Stimulated activated CD8-positive, alpha-beta memory T cell treated with anti-CD3 and anti-CD28 coated beads, Interleukin-4, amount 100 ng/mL, for 1 hour (primary cell): ENCODE data around the gene ZNF768.
"Not testable (repeated sequence)": the region's sequence is repeated elsewhere in the genome, so short reads cannot be mapped to it uniquely, and the experiment has no call there.

Experiments used
- DNase-seq, 2 donors: peaks; one replicate each; pipeline ENCODE4 v3.0.0-alpha.2; 2020; ENCODE audit warnings: low read depth in 2 of 2, low spot score in 1 of 2

ZNF768 gene

DNA sequence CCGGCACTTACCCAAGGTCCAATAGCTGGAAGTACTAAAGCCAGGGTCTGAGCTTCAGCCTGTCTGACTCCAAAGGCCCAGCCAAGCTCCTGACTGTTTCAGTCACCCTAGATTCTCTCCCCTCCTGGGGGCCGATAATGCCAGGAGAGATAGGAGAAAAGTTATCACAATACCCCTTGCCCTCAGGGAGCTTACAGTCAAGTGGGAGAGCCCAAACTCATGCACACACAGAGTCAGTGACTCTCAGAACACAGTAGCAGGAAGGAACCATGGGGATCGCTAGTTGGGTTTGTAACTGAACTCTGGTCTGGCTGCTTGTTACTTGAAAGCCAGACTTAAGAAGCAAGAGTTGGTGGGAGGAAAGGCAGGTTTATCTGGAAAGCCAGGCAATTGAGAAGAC, 14.9 kb downstream of the ZNF768 start:
- no peak for DNase-seq

DNA sequence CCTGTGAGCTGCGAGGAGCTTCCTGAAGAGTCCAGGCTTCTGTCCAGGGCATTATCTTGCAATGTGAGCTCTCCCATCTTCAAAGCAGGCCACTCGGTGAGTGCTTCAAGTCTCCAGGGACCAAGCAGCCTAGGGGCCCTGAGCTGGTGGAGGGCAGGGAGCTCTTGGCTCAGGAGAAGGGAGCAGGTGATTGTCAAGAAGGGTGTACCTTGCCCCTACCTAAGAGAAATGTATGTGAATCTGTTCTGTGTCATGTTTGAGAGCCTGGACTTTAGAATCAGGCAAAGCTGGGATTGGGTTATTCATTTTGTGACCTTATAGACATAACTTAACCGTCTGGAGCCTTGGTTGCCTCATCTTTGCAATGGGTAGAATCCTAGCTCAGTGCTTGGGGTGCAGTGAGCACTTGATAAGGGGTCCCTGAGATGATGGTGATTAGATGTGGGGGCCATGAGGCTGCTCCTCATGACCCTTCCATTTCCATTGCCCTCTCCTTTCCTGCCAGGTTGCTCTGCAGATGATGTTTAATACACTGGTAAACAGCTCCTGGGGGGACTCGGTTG, 15.9 kb downstream of the ZNF768 start:
- DNase-seq, result no peak

DNA sequence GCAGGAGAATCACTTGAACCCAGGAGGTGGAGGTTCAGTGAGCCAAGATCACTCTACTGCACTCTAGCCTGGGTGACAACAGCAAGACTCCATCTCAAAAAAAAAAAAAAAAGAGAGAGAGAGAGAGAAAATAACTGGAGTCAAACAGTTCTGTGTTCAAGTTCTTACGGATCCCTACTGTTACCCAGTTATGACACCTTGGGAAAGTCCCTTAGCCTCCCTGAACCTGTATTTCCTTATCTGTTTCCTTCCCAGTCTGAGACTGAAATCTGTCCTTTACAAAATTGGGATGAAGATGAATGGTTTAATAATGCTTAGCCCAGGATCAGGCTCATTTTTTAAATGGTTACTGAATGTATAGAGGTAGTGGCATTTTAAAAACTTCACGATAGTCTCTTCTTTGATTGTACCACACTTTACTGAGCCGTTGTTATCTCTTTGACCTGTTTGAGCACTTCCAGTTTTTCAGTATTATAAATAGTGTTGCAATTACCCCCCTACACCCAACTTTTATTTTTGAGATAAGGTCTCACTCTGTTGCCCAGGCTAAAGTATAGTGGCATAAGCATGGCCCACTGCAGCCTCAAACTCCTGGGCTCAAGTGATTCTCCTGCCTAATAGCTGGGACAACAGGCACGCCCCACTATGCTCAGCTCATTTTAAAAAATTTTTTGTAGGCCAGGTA, 17.1 kb downstream of the ZNF768 start:
- DNase-seq, result no peak

DNA sequence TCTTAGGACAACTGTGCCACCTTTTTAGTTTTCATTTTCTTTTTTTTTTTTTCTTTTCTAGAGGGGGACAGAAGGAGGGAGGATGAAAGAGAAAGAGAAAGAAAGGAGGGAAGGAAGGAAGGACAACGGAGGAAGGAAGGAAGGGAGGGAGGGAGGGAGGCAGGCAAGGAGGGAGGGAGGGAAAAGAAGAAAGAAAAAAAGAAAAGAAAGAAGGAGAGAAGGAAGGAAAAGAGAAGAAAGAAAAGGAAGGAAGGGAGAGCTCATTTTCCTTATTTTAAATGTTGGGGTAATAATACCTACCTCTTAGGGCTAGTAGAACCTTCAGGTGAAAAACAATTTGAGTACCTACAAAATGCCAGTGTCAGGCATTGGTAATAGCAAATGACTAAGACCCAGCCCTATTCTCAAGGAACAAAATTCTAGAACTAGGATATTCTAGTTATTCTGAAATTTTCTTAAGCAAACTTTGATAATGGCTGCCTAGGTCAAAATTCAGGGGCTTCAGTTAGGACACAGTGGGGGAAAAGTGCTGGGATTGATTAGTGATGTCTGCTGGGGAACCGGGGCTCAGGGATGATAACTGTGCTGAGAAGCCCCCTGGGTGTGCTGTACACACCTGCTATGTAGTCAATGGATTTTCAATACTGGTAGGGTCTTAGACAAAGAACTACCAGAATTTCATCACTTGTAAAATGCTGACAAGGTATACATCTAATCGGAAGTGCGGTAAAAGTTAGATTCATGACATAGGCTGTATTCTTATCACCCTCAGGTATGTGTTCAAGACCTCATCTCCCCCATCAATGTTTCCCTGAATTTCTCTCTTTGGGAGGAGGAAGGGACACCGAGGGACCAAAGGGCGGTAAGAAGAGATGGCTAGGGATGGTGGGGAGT, 22.7 kb downstream of the ZNF768 start:
- no peak for DNase-seq

DNA sequence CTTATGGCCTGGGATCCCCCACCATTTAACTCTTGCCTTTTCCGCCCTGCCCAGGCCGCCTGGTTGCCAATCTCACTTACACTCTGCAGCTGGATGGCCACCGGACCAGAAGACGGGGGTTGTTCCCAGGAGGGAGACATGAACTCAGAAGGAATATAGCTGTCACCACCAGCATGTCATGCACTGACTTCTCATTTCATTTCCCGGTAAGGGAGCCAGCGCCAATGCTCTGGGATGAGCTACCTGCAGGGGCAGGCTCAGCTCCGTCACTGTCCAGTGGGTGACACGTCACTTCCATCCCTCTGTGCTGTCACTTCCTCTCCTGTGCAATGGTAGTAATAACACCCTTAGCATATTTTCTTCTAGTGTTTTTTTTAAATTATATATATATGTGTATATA, 27.1 kb downstream of the ZNF768 start:
- DNase-seq, result no peak

DNA sequence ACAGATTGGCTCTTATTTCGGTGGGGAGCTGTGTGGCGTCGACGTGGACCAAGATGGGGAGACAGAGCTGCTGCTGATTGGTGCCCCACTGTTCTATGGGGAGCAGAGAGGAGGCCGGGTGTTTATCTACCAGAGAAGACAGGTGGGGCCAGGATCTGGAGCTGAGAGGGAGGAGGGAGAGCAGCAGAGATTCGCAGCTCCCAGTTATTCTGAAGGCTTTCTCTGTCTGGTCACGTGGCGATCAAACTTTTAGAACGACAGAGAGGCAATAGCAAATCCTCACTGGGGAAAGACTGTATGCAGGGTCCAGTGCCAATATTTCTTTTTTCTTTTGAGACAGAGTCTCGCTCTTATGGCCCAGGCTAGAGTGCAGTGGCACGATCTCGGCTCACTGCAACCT, 31.7 kb downstream of the ZNF768 start:
- no peak for DNase-seq

DNA sequence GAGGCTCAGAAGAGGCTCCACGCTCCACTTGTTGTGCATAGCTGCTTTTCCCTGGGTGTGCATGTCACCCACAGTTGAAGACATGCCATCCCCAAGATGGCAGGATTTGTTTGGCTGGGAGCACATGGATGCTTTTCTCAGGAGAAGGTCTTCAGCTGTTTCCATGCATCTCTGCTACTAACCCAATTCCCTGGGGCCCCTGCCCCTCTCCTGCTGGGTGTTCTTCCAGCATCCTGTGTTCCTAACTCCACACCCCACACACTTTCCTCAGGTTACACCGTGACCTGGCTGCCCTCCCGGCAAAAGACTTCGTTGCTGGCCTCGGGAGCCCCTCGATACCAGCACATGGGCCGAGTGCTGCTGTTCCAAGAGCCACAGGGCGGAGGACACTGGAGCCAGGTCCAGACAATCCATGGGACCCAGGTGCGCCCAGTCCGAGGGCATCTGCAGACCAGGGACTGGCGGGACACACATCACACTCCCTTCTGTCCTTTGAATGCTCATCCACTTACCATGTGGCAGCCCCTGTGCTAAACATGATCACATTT, 32.4 kb downstream of the ZNF768 start:
- no peak for DNase-seq

DNA sequence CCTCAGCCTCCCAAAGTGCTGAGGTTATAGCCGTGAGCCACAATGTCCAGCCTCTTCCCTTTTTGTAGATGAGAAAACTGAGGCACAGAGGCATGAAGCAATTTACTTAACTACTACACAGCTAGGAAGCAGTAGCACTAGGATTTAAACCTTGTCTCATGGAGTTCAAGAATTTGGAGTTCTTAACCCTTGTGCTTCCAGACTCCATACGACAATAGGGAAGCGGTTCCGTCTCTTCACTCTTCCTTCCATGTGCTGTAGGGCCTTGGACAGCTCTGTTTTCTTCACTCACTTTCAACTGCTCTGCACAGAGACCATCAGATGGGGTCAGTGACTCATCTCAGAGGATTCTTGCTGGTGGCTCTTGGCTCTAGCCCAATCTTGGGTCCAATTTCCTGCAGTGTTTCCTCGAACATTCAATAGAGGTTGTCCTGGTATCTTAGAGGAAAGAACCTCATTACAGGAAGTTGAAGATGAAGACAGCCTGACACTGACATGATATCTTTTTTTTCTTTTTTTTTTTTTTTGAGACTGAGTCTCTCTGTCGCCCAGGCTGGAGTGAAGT, 34.5 kb downstream of the ZNF768 start:
- peak in 1 of 2 donors; percentile 10 for DNase-seq

DNA sequence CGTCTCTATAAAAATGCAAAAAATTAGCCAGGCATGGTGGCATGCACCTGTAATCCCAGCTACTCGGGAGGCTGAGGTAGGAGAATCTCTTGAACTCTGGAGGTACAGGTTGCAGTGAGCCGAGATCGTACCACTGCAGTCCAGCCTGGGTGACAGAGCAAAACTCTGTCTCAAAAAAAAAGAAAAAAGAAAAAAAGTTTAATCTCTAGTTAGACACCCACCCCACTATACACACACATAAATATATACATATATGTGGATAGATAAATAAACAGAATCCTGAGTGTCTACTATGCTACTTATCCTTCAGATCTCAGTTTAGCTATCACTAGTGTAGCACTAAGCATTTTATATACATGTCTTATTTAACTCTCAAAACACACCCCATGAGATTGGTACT, 35.1 kb downstream of the ZNF768 start:
- no peak for DNase-seq

DNA sequence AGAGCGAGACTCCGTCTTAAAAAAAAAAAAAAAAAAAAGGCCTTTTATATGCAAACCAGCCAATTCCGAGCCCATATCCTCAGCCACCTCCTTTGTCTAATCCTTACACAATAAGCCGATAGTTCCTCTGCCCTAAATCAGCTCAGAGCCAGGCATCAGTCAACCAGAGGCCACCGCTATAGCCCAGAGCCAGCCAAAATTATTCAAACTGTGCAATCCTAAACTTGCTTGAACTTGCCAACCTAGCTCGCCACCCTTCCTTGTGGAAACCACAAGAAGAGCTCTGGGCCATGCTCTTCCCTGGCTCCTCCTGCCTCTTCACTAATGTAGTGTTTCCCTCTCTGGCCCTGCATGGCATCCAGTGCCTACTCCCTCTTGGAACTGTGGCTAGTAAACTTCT, 36.2 kb downstream of the ZNF768 start:
- DNase-seq, result no peak

DNA sequence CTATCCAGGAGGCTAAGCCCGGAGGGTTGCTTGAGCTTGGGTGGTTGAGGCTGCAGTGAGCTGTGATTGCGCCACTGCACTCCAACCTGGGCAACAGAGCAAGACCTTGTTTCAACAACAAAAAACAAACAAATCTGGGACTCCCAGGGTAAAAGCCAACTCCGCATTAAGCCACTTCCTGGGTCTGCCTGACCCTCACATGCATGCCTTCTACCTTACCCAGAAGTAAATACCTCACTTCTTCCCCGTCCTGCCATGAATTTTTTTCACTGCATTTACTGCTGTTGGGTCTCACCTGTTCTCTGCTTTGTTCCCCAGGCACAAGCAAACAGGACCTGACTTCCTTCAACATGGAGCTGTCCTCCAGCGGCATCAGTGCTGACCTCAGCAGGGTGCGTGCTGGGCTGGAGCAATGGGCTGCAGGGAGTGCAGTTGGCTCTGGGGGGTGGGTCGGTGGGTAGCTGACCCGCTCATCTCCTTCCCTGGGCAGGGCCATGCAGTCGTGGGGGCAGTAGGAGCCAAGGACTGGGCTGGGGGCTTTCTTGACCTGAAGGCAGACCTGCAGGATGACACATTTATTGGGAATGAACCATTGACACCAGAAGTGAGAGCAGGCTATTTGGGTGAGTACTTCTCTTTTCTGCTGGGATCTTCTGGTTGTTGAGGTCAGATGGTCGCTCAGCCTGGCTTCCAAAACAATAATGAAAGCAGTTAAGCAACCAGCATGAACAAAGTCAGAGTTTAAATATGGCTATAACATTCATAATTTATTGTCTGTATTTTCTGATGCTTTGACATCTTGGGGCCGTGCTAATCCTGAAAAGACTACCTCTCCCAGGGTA, 37.4 kb downstream of the ZNF768 start:
- no peak for DNase-seq

DNA sequence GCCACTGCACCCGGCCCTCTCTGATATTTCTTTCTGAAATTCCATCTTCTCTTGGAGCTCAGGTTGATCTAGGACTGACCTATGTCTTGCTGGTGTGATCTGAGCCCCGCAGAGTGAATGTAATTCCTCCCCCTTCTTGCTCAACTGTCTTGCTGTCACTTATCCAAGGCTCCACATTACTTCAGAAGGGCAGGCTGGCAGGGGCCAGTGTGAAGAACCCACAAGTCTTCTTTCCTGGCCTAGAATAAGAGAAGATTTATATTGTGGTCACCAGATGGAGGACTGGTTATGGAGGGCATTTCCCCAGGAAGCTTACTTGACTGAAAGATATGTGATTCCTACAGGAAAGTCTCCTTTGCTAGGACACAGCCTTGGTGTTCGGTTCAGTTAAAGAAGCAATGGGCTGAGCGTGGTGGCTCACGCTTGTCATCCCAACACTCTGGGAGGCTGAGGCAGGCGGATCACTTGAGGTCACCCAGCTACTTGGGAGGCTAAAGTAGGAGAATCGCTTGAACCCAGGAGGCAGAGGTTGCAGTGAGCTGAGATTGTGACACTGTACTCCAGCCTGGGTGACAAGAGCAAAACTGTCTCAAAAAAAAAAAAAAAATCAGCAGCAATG, 40.4 kb downstream of the ZNF768 start:
- no peak for DNase-seq

DNA sequence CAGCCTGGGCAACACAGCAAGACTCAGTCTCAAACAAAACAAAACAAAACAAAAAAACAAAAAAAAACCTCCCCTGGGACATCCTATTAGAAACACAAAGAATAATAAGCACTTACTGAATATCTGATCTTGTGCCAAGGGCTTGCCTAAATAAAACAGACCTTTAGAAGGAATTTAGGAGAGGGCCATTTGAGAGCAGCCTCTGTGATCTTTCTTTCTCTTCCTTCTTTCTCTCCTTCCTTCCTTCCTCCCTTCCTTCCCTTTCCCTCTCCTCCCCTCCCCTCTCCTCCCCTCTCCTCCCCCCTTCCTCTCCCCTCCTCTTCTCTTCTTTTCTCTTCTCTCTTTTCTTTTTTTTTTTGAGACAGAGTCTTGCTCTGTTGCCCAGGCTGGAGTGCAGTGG, 41.5 kb downstream of the ZNF768 start:
- DNase-seq, result no peak

DNA sequence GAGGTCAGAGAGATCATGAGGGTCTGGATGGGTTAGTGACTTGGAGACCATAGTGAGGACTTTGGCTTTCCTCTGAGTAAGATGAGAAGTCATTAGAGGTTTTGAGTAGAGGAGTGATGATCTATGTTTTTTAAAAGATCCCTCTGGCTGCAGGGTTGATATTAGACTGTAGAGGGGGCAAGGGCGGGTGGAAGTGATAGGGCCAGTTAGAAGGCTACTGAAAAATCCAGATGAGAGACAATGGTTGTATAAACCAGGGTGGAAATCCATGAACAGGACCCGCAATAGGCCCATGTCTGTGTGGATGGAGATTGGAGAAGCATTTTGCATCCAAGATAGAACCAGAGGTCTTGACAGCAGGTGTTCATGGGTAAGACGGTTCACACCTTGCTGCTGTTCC, 44.0 kb downstream of the ZNF768 start:
- DNase-seq, result no peak

DNA sequence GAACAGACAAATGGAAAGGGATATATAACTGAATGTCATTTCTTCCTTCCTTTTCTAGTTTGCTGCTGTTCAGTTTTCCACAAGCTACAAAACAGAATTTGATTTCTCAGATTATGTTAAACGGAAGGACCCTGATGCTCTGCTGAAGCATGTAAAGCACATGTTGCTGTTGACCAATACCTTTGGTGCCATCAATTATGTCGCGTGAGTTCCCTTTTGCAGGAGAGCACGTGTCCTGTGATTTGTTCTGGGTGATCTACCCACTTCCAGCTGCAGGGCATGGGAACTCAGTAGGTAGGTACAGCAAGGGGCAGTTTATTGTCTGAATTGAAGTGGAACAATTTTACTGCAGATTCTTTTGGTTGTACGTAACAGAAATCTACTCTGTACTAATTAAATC, 45.0 kb downstream of the ZNF768 start:
- DNase-seq, result no peak

DNA sequence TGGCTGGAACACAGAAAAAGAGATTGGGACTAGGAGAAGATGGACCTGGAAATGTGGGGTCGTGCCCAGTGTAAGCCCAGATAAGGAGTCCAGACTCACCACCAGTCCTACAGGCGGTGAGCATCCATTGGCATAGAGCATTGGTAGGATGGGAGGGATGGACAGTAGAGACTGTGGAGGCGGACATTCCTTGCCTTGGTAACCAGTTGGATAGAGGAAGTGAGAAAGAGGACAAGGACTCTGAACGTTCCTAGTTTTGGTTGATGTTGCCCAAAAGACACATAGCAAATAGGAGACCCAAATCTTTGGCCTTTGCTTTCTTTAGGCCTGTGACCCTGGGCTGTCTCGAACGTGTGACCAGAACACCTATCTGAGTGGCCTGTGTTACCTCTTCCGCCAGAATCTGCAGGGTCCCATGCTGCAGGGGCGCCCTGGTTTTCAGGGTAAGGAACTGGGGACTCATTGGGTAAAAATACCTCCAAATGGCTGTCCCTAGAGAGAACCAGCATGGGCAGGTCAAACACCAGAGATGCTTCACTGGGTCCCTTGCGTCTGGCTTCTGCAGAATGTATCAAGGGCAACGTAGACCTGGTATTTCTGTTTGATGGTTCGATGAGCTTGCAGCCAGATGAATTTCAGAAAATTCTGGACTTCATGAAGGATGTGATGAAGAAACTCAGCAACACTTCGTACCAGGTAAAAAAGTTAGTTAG, 47.4 kb downstream of the ZNF768 start:
- no peak for DNase-seq

DNA sequence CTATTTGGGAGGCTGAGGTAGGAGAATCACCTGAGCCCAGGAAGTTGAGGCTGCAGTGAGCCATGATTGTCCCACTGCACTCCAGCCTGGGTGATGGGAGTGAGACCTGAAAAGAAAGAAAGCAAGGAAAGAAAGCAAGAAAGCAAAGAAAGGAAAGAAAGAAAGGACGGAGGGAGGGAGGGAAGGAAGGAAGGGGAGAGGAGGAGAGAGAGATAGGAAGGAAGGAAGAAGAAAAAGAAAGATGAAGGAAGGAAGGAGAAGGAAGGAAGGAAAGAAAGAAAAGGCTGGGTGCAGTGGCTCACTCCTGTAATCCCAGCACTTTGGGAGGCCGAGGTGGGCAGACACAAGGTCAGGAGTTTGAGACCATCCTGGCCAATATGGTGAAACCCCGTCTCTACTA, 48.6 kb downstream of the ZNF768 start:
- DNase-seq, result not testable (repeated sequence)

DNA sequence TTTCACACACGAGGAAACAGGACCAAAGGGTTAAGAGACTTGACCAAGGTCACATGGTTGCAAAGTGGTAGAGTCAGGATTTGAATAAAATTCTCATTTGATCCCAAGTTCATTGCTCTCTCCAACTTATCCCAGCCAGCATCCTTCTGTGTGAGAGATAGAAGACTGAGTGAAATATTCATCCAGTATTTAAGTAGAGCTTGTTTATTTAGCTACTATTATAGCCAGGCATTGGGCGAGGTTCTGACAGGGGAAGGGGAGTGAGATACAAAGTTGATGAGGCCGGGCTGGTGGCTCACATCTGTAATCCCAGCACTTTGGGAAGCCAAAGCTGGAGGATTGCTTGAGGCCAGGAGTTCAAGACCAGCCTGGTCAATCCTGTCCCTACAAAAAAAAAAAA, 49.4 kb downstream of the ZNF768 start:
- no peak for DNase-seq

DNA sequence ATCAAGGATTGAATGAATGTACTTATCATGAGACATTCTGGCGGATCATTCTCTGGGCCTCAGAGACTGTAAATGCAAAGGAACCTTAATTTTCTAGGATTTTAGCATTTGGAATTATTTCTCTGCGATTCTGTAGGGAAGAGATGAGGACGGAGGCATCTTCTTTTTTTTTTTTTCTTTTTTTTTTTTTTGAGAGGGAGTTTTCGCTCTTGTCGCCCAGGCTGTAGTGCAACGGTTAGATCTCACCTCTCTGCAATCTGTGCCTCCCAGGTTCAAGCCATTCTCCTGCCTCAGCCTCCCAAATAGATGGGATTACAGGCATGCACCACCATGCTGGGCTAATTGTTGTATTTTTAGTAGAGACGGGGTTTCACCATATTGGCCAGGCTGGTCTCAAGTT, 51.7 kb downstream of the ZNF768 start:
- no peak for DNase-seq

DNA sequence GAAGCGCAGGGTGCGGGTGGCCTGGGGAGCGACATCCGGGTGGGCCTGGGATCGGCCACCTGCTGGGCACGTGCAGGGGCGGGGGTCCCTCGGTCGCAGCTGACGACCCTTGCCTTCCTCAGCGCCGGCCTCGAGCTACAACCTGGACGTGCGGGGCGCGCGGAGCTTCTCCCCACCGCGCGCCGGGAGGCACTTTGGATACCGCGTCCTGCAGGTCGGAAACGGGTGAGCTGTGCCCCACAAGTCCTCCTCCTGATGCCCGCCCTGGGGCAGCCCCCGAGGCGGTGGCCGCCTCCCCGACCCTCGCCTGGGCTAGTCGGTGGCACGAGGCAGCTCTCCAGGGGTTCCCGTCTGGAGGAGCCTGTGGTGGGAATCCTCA, 52.3 kb downstream of the ZNF768 start:
- no peak for DNase-seq
